ENCODE measurements around the gene PSMA6. TPM values are rescaled to one million over a fixed set of nuclear protein-coding genes. Genes with fewer than 3 reads are reported as not detected.
A peak's percentile ranks its signal among the peaks of the same experiment; 100 is the strongest.

Gene PSMA6
- total RNA-seq, 3 donors from 2014 or later (not counting 1 experiment from before 2014, with no cell fraction given): 130 to 141 (median 139) TPM

GRCh38 chr14:35303149-35303935 is 11.2 kb downstream of the PSMA6 start:
- 100% methylated on average over 2 of the region's 4 CpGs for WGBS (ENCODE audit: insufficient coverage)
- peak overlapping the region; percentile 68 to 87 for H3K27ac Mint-ChIP-seq
- H3K36me3 Mint-ChIP-seq: no peaks in the 10 kb centered on the region
- H3K4me3 ChIP-seq (ENCODE audit: low read length): no peak overlapping the region
- peaks cover 42 to 43% of the 10 kb centered on the region in 2 donors for H3K4me1 Mint-ChIP-seq
- H3K27me3 ChIP-seq (ENCODE audit: control insufficient read depth, insufficient read depth, low read length): no peaks in the 10 kb centered on the region
- no peaks in the 10 kb centered on the region for H3K9me3 ChIP-seq (ENCODE audit: control insufficient read depth, insufficient read depth, low read length)
- H3K27me3 Mint-ChIP-seq (ENCODE audit: low read depth in 2 of 2): no peaks in the 10 kb centered on the region
- H3K4me3 Mint-ChIP-seq: no peak overlapping the region
- DNase-seq (no peak), ATAC-seq (no peak)
- no peak for TF ChIP-seq CTCF (IDR thresholded peaks at IDR 0.05)
- peaks cover 6% of the 10 kb centered on the region for H3K36me3 ChIP-seq (ENCODE audit: control insufficient read depth, insufficient read depth, low read length)
- peaks cover 20% of the 10 kb centered on the region for H3K4me1 ChIP-seq (ENCODE audit: control insufficient read depth, insufficient read depth, low read length)
- no peak overlapping the region for H3K27ac ChIP-seq (ENCODE audit: low read length)
- no peaks in the 10 kb centered on the region for H3K9me3 Mint-ChIP-seq
- intact Hi-C loops (cut with micrococcal nuclease): no loop called here

GRCh38 chr14:35304812-35305462 is 12.8 kb downstream of the PSMA6 start:
- no peak overlapping the region for H3K27ac Mint-ChIP-seq
- no peaks in the 10 kb centered on the region for H3K9me3 Mint-ChIP-seq
- Histone ChIP-seq H3K27me3 (ENCODE audit: control insufficient read depth, insufficient read depth, low read length) (no peaks in the 10 kb centered on the region), H3K27ac (ENCODE audit: low read length) (no peak overlapping the region), H3K9me3 (ENCODE audit: control insufficient read depth, insufficient read depth, low read length) (no peaks in the 10 kb centered on the region), H3K4me1 (ENCODE audit: control insufficient read depth, insufficient read depth, low read length) (peaks cover 17% of the 10 kb centered on the region), H3K36me3 (ENCODE audit: control insufficient read depth, insufficient read depth, low read length) (peaks cover 20% of the 10 kb centered on the region), H3K4me3 (ENCODE audit: low read length) (no peak overlapping the region)
- 99% methylated on average over 5 of the region's 5 CpGs for WGBS (ENCODE audit: insufficient coverage)
- H3K4me1 Mint-ChIP-seq: peaks cover 36 to 38% of the 10 kb centered on the region in 2 donors
- H3K4me3 Mint-ChIP-seq: no peak overlapping the region
- ATAC-seq (peak in 1 of 3 donors; percentile 43), DNase-seq (no peak)
- intact Hi-C loops (cut with micrococcal nuclease): no loop called here
- no peak for TF ChIP-seq CTCF (IDR thresholded peaks at IDR 0.05)
- no peaks in the 10 kb centered on the region for H3K27me3 Mint-ChIP-seq (ENCODE audit: low read depth in 2 of 2)
- no peaks in the 10 kb centered on the region for H3K36me3 Mint-ChIP-seq

GRCh38 chr14:35305633-35306032 is 13.5 kb downstream of the PSMA6 start:
- 81% methylated on average over 3 of the region's 3 CpGs for WGBS (ENCODE audit: insufficient coverage)
- H3K36me3 Mint-ChIP-seq: no peaks in the 10 kb centered on the region
- H3K27me3 ChIP-seq (ENCODE audit: control insufficient read depth, insufficient read depth, low read length): no peaks in the 10 kb centered on the region
- no peaks in the 10 kb centered on the region for H3K9me3 Mint-ChIP-seq
- no peak for TF ChIP-seq CTCF (IDR thresholded peaks at IDR 0.05)
- peaks cover 27% of the 10 kb centered on the region for H3K36me3 ChIP-seq (ENCODE audit: control insufficient read depth, insufficient read depth, low read length)
- no peaks in the 10 kb centered on the region for H3K9me3 ChIP-seq (ENCODE audit: control insufficient read depth, insufficient read depth, low read length)
- peaks cover 29 to 31% of the 10 kb centered on the region in 2 donors for H3K4me1 Mint-ChIP-seq
- H3K4me1 ChIP-seq (ENCODE audit: control insufficient read depth, insufficient read depth, low read length): peaks cover 13% of the 10 kb centered on the region
- intact Hi-C loops (cut with micrococcal nuclease): no loop called here
- no peak overlapping the region for H3K4me3 ChIP-seq (ENCODE audit: low read length)
- DNase-seq: no peak
- no peak overlapping the region for H3K27ac Mint-ChIP-seq
- no peak overlapping the region for H3K4me3 Mint-ChIP-seq
- no peak for ATAC-seq
- no peak overlapping the region for H3K27ac ChIP-seq (ENCODE audit: low read length)
- H3K27me3 Mint-ChIP-seq (ENCODE audit: low read depth in 2 of 2): no peaks in the 10 kb centered on the region
